Liver (tissue), 9 donors: ENCODE measurements around the gene LGR6. TPM values are rescaled to one million over a fixed set of nuclear protein-coding genes. Genes with fewer than 3 reads are reported as not detected.

Experiments used
- DNase-seq: peaks from one replicate; pipeline ENCODE4 v3.0.0-alpha.2; 2017; ENCODE audit warnings: low spot score
- H3K27ac ChIP-seq, 2 donors: one replicate each; pipeline ENCODE4 v1.7.0; 2013; ENCODE audit warnings: inconsistent platforms in 2 of 2, low read length in 2 of 2, control low read depth in 1 of 2, low read depth in 1 of 2, mild to moderate bottlenecking in 1 of 2
- H3K27me3 ChIP-seq, 4 donors: one replicate each; pipeline versions ENCODE4 v1.6.1 to v1.7.0; 2013; ENCODE audit warnings: low read length in 3 of 4, inconsistent platforms in 1 of 4, mild to moderate bottlenecking in 1 of 4, moderate library complexity in 1 of 4; ENCODE audit not compliant: control insufficient read depth in 4 of 4, insufficient read depth in 4 of 4
- H3K36me3 ChIP-seq, 4 donors: one replicate each; pipeline versions ENCODE4 v1.6.1 to v1.7.0; 2013; ENCODE audit warnings: low read length in 3 of 4, mild to moderate bottlenecking in 3 of 4, low read depth in 1 of 4, moderate library complexity in 1 of 4; ENCODE audit not compliant: control insufficient read depth in 4 of 4, insufficient read depth in 3 of 4
- H3K4me1 ChIP-seq, 4 donors: one replicate each; pipeline versions ENCODE4 v1.6.1 to v1.7.0; 2013; ENCODE audit warnings: low read length in 3 of 4, mild to moderate bottlenecking in 3 of 4, moderate library complexity in 1 of 4; ENCODE audit not compliant: control insufficient read depth in 4 of 4, insufficient read depth in 4 of 4
- H3K4me3 ChIP-seq, 3 donors: one replicate each; pipeline versions ENCODE4 v1.6.1 to v1.7.0; 2013; ENCODE audit warnings: low read length in 3 of 3, control low read depth in 1 of 3, low read depth in 1 of 3, mild to moderate bottlenecking in 1 of 3
- H3K9ac ChIP-seq, 2 donors: one replicate each; pipeline ENCODE4 v1.7.0; 2013; ENCODE audit warnings: low read length in 2 of 2, mild to moderate bottlenecking in 2 of 2, moderate library complexity in 2 of 2, control low read depth in 1 of 2, low read depth in 1 of 2
- H3K9me3 ChIP-seq, 4 donors: one replicate each; pipeline versions ENCODE4 v1.6.1 to v1.7.0; 2013; ENCODE audit warnings: low read length in 3 of 4; ENCODE audit not compliant: control insufficient read depth in 4 of 4
- EGR1 ChIP-seq, 2 donors: IDR thresholded peaks; 2 replicates each; pipeline ENCODE4 v1.6.1; 2016 to 2018; ENCODE audit warnings: antibody characterized with exemption in 2 of 2, low read depth in 2 of 2
- FOXA1 ChIP-seq: IDR thresholded peaks from 2 replicates; pipeline ENCODE4 v1.6.1; 2016; ENCODE audit warnings: antibody characterized with exemption
- FOXA2 ChIP-seq: IDR thresholded peaks from 2 replicates; pipeline ENCODE4 v1.6.1; 2016; ENCODE audit warnings: antibody characterized with exemption
- GABPA ChIP-seq, 2 donors: IDR thresholded peaks in 1 of 2; conservative IDR thresholded peaks in 1 of 2; 2 replicates each; pipeline ENCODE4 v1.6.1; 2016; ENCODE audit warnings: antibody characterized with exemption in 2 of 2, mild to moderate bottlenecking in 1 of 2, moderate library complexity in 1 of 2
- HNF4A ChIP-seq, 2 donors: conservative IDR thresholded peaks; 2 replicates each; pipeline ENCODE4 v1.6.1; 2016; ENCODE audit warnings: antibody characterized with exemption in 2 of 2, mild to moderate bottlenecking in 2 of 2
- HNF4G ChIP-seq: IDR thresholded peaks from 2 replicates; pipeline ENCODE4 v1.6.1; 2016; ENCODE audit warnings: antibody characterized with exemption
- JUND ChIP-seq, 2 donors: IDR thresholded peaks; 2 replicates each; pipeline ENCODE4 v1.6.1; 2016; ENCODE audit warnings: antibody characterized with exemption in 2 of 2
- MAX ChIP-seq: IDR thresholded peaks from 2 replicates; pipeline ENCODE4 v1.6.1; 2016; ENCODE audit warnings: antibody characterized with exemption
- NR2F2 ChIP-seq: IDR thresholded peaks from 2 replicates; pipeline ENCODE4 v1.6.1; 2016; ENCODE audit warnings: antibody characterized with exemption
- RAD21 ChIP-seq, 2 donors: IDR thresholded peaks; 2 replicates each; pipeline ENCODE4 v1.6.1; 2016; ENCODE audit warnings: antibody characterized with exemption in 2 of 2, mild to moderate bottlenecking in 2 of 2
- REST ChIP-seq: IDR thresholded peaks from 2 replicates; pipeline ENCODE4 v1.6.1; 2016; ENCODE audit warnings: antibody characterized with exemption, mild to moderate bottlenecking
- RXRA ChIP-seq, 2 donors: IDR thresholded peaks; 2 replicates each; pipeline ENCODE4 v1.6.1; 2017 to 2018; ENCODE audit warnings: antibody characterized with exemption in 2 of 2, mild to moderate bottlenecking in 1 of 2
- SP1 ChIP-seq: IDR thresholded peaks from 2 replicates; pipeline ENCODE4 v1.6.1; 2018; ENCODE audit warnings: antibody characterized with exemption, mild to moderate bottlenecking
- TAF1 ChIP-seq: conservative IDR thresholded peaks from 2 replicates; pipeline ENCODE4 v1.6.1; 2016; ENCODE audit warnings: antibody characterized with exemption, mild to moderate bottlenecking
- YY1 ChIP-seq: IDR thresholded peaks from 2 replicates; pipeline ENCODE4 v1.6.1; 2016; ENCODE audit warnings: antibody characterized with exemption, mild to moderate bottlenecking
- ZBTB33 ChIP-seq: IDR thresholded peaks from 2 replicates; pipeline ENCODE4 v1.6.1; 2016; ENCODE audit warnings: antibody characterized with exemption
- WGBS: extraction: QIAGEN DNeasy Blood & Tissue Kit; methylation state at CpG from one replicate; pipeline ENCODE4 v1.1.7; 2013; 5-methylcytosine and 5-hydroxymethylcytosine counted together
- polyA plus RNA-seq, 2 donors: library from polyadenylated mRNA; stranded (reverse) in 1 of 2; unstranded in 1 of 2; fragments of 200-250 nt in 1 of 2; fragments of >200 nt in 1 of 2; fragmentation: Nextera tagmentation in 1 of 2; extraction: Ambion mirVana in 1 of 2; gene quantifications; one replicate each; pipeline versions ENCODE4 v1.2.1 to v1.2.3, GENCODE V29; 2013 to 2015
- total RNA-seq, 2 donors: library from RNA; depleted of rRNA; stranded (reverse); fragments of >200 nt; gene quantifications; one replicate each; pipeline ENCODE4 v1.2.3, GENCODE V29; 2014
- TF ChIP-seq, protein P1 (sequence below): fragments of 150-350 bp; IDR thresholded peaks from 2 replicates; pipeline ENCODE4 v1.5.1; 2017; ENCODE audit warnings: improper control_type of control experiment, low read depth, low read length; ENCODE audit not compliant: missing input control
- TF ChIP-seq, protein P2 (sequence below): IDR thresholded peaks from 2 replicates; pipeline ENCODE4 v1.6.1; 2016; ENCODE audit warnings: antibody characterized with exemption
- donor health status: healthy.
- donor health status: healthy.
- donor health status: healthy.
- donor health status: healthy.
- donor health status: healthy.

The LGR6 gene
- total and polyA plus RNA-seq, 4 donors = 0.05 to 1.2 (median 0.75) TPM

DNA sequence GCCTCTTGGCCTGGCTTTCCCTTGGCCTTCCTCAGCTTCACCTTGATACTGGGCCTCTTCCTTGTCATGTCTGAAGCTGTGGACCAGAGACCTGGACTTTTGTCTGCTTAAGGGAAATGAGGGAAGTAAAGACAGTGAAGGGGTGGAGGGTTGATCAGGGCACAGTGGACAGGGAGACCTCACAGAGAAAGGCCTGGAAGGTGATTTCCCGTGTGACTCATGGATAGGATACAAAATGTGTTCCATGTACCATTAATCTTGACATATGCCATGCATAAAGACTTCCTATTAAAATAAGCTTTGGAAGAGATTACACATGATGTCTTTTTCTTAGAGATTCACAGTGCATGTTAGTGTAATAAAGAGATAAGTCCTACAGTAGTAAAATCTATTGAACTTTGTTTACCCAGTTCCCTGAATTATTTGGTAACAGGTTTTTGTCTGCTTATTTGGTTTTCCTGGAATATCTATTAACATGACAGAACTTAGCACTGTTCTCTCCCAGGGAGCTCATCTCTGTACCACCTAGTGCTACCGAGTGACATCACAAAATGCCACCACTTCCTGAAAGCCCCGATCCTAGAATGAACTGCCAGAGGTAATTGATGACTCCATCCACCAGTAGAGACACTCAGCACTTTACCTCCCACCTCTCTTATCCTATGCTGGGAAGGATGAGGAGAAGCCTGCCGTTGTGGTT, 125.9 kb downstream of the LGR6 start:
- H3K9ac ChIP-seq = no peak overlapping the region

GRCh38 chr1:202320081-202320405, 126.4 kb downstream of the LGR6 start:
- no peak for DNase-seq
- Histone ChIP-seq H3K27ac (no peak overlapping the region), H3K27me3 (no peaks in the 10 kb centered on the region), H3K9me3 (no peaks in the 10 kb centered on the region), H3K4me1 (no peaks in the 10 kb centered on the region), H3K36me3 (no peaks in the 10 kb centered on the region), H3K4me3 (no peak overlapping the region), H3K9ac (no peak overlapping the region)
- TF ChIP-seq, protein P1, sequence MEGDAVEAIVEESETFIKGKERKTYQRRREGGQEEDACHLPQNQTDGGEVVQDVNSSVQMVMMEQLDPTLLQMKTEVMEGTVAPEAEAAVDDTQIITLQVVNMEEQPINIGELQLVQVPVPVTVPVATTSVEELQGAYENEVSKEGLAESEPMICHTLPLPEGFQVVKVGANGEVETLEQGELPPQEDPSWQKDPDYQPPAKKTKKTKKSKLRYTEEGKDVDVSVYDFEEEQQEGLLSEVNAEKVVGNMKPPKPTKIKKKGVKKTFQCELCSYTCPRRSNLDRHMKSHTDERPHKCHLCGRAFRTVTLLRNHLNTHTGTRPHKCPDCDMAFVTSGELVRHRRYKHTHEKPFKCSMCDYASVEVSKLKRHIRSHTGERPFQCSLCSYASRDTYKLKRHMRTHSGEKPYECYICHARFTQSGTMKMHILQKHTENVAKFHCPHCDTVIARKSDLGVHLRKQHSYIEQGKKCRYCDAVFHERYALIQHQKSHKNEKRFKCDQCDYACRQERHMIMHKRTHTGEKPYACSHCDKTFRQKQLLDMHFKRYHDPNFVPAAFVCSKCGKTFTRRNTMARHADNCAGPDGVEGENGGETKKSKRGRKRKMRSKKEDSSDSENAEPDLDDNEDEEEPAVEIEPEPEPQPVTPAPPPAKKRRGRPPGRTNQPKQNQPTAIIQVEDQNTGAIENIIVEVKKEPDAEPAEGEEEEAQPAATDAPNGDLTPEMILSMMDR = no peak
- TF ChIP-seq GABPA (IDR thresholded peaks at IDR 0.05 in 1 of 2, conservative IDR thresholded peaks at IDR 0.05 in 1 of 2) = no peak
- TF ChIP-seq JUND (IDR thresholded peaks at IDR 0.05) = no peak
- no peak for TF ChIP-seq MAX
- no peak for TF ChIP-seq REST
- TF ChIP-seq HNF4G = no peak
- TF ChIP-seq YY1 = no peak
- no peak for TF ChIP-seq HNF4A (conservative IDR thresholded peaks at IDR 0.05)
- TF ChIP-seq EGR1 (IDR thresholded peaks at IDR 0.05; ENCODE audit: low read depth in 2 of 2) = no peak
- TF ChIP-seq FOXA1 = no peak
- TF ChIP-seq SP1 = no peak
- no peak for TF ChIP-seq NR2F2
- TF ChIP-seq TAF1 = no peak
- no peak for TF ChIP-seq RAD21 (IDR thresholded peaks at IDR 0.05)
- no peak for TF ChIP-seq FOXA2
- no peak for TF ChIP-seq RXRA (IDR thresholded peaks at IDR 0.05)
- TF ChIP-seq, protein P2, sequence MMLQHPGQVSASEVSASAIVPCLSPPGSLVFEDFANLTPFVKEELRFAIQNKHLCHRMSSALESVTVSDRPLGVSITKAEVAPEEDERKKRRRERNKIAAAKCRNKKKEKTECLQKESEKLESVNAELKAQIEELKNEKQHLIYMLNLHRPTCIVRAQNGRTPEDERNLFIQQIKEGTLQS = no peak

More for the DNA sequence above, 125.9 kb downstream of the LGR6 start:
- DNase-seq = no peak
- no peaks in the 10 kb centered on the region for H3K36me3 ChIP-seq
- H3K9me3 ChIP-seq = no peaks in the 10 kb centered on the region
- no peaks in the 10 kb centered on the region for H3K27me3 ChIP-seq
- H3K4me3 ChIP-seq = no peak overlapping the region
- no peak for TF ChIP-seq RXRA (IDR thresholded peaks at IDR 0.05)
- no peak for TF ChIP-seq GABPA (IDR thresholded peaks at IDR 0.05 in 1 of 2, conservative IDR thresholded peaks at IDR 0.05 in 1 of 2)
- TF ChIP-seq EGR1 (IDR thresholded peaks at IDR 0.05; ENCODE audit: low read depth in 2 of 2) = no peak
- TF ChIP-seq TAF1 = no peak
- no peak for TF ChIP-seq FOXA1
- no peak for TF ChIP-seq HNF4A (conservative IDR thresholded peaks at IDR 0.05)
- TF ChIP-seq MAX = no peak
- TF ChIP-seq, protein P2 = no peak
- no peak for TF ChIP-seq NR2F2
- TF ChIP-seq YY1 = no peak
- no peak for TF ChIP-seq ZBTB33
- H3K27ac ChIP-seq = no peak overlapping the region
- WGBS = 81% methylated on average over 4 of the region's 4 CpGs
- no peaks in the 10 kb centered on the region for H3K4me1 ChIP-seq
